ENCODE data around the gene CDC42EP3. TPM values are rescaled to one million over a fixed set of nuclear protein-coding genes. Genes with fewer than 3 reads are reported as not detected.

Gene CDC42EP3
- total and polyA plus RNA-seq, 2 donors (not counting 1 experiment from before 2014, with no cell fraction given) = 28.0 to 29.9 TPM

DNA sequence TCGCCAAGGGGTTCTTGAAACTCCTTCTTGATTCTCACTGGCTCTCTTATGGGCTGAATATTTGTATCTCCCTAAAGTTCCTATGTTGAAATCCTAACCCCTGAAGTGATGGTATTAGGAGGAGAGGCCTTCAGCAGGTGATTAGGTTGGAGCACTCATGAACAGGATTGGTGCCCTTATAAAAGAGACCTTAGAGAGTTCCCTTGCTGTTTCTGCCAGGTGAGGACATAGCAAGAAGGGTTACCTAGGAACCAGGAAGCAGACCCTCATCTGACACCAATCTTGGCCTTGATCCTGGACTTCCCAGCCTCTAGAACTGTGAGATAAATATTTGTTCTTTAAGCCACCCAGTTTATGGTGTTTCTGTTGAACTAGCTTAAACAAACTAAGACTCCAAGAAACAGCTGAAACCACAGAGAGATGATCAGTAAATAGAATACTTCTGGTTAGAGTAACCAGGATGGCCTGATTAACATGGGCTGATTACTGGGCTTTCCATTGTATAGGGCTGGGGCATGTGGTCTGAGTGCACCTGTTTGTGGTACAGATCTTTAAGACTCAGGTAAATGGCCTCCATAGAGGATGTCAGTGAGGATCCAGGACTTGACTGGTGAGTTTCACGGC lies 7.7 kb upstream of the CDC42EP3 start:
- Histone ChIP-seq H3K4me3 (ENCODE audit: control extremely low read depth in 1 of 5, extremely low read depth in 1 of 5, insufficient read depth in 1 of 5, low read depth in 2 of 5, low read length in 4 of 5) (no peak overlapping the region), H3K79me2 (ENCODE audit: control insufficient read depth, insufficient read depth, low read length) (no peaks in the 10 kb centered on the region), H3K9me3 (ENCODE audit: control extremely low read depth in 1 of 3, control insufficient read depth in 2 of 3, insufficient read depth in 1 of 3, low read length in 2 of 3) (no peaks in the 10 kb centered on the region), H3K27me3 (replicated peaks in 1 of 4; ENCODE audit: control extremely low read depth in 1 of 4, control insufficient read depth in 3 of 4, insufficient read depth in 4 of 4, low read length in 3 of 4) (no peaks in the 10 kb centered on the region), H3K27ac (ENCODE audit: low read length in 2 of 2) (no peak overlapping the region), H3K4me2 (replicated peaks; ENCODE audit: low read depth, low read length, poor library complexity, severe bottlenecking) (no peak overlapping the region), H3K9ac (ENCODE audit: low read length) (no peak overlapping the region), H4K20me1 (ENCODE audit: control insufficient read depth, insufficient read depth, low read length, poor library complexity, severe bottlenecking) (no peaks in the 10 kb centered on the region), H2AFZ (ENCODE audit: insufficient read depth, low read depth, low read length, poor library complexity, severe bottlenecking) (no peak overlapping the region), H3K4me1 (ENCODE audit: control insufficient read depth in 2 of 2, insufficient read depth in 2 of 2, low read length in 2 of 2) (peaks cover 9 to 11% of the 10 kb centered on the region in 2 donors), H3K36me3 (replicated peaks in 1 of 2; ENCODE audit: control extremely low read depth in 1 of 2, control insufficient read depth in 1 of 2, extremely low read depth in 1 of 2, insufficient read depth in 2 of 2, low read length in 1 of 2) (no peaks in the 10 kb centered on the region)
- ChIA-PET POLR2A (no interaction called here), CTCF (no interaction called here)
- H3K27me3 Mint-ChIP-seq = no peaks in the 10 kb centered on the region
- DNase-seq (no peak), ATAC-seq (ENCODE audit: low read depth) (no peak)
- H3K9me3 Mint-ChIP-seq (ENCODE audit: insufficient read depth) = no peaks in the 10 kb centered on the region
- no peak overlapping the region for H3K27ac Mint-ChIP-seq
- TF ChIP-seq, protein P1, sequence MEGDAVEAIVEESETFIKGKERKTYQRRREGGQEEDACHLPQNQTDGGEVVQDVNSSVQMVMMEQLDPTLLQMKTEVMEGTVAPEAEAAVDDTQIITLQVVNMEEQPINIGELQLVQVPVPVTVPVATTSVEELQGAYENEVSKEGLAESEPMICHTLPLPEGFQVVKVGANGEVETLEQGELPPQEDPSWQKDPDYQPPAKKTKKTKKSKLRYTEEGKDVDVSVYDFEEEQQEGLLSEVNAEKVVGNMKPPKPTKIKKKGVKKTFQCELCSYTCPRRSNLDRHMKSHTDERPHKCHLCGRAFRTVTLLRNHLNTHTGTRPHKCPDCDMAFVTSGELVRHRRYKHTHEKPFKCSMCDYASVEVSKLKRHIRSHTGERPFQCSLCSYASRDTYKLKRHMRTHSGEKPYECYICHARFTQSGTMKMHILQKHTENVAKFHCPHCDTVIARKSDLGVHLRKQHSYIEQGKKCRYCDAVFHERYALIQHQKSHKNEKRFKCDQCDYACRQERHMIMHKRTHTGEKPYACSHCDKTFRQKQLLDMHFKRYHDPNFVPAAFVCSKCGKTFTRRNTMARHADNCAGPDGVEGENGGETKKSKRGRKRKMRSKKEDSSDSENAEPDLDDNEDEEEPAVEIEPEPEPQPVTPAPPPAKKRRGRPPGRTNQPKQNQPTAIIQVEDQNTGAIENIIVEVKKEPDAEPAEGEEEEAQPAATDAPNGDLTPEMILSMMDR (IDR thresholded peaks at IDR 0.05) = no peak
- TF ChIP-seq EZH2 (IDR thresholded peaks at IDR 0.05; ENCODE audit: borderline replicate concordance, insufficient read depth, low read depth, low read length, poor library complexity, severe bottlenecking) = no peak
- intact Hi-C loops (cut with micrococcal nuclease) = no loop called here
- no peak overlapping the region for H3K4me3 Mint-ChIP-seq
- WGBS (ENCODE audit: insufficient coverage) = no CpG with 5 or more reads among the region's 2 CpGs
- peaks cover 18% of the 10 kb centered on the region for H3K4me1 Mint-ChIP-seq

DNA sequence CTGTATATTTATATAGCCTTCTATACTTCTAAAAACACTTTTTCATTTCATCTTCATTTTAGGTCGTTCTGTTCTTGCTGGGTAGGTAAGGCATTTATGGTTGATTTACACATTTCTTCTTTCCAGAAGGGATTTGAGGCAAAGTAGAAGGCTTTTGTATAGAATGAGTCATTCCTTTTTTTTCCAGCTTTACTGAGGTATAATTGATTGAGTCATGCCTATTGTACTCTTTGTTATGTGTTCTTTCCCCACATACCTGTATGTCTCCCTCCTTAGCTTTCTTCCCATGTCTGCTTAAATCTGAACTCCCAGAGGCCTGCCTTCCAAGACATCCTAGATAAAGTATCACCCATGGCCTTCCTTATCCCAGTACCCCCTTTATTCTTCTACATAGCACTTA lies 4.8 kb upstream of the CDC42EP3 start:
- H3K4me2 ChIP-seq (replicated peaks; ENCODE audit: low read depth, low read length, poor library complexity, severe bottlenecking) = no peak overlapping the region
- POLR2A ChIA-PET = no interaction called here
- TF ChIP-seq, protein P1 (IDR thresholded peaks at IDR 0.05) = no peak

More for the DNA sequence above, 4.8 kb upstream of the CDC42EP3 start:
- no peak for ATAC-seq (ENCODE audit: low read depth)
- Histone ChIP-seq H4K20me1 (ENCODE audit: control insufficient read depth, insufficient read depth, low read length, poor library complexity, severe bottlenecking) (no peaks in the 10 kb centered on the region), H3K4me3 (ENCODE audit: control extremely low read depth in 1 of 5, extremely low read depth in 1 of 5, insufficient read depth in 1 of 5, low read depth in 2 of 5, low read length in 4 of 5) (no peak overlapping the region), H2AFZ (ENCODE audit: insufficient read depth, low read depth, low read length, poor library complexity, severe bottlenecking) (no peak overlapping the region), H3K27me3 (replicated peaks in 1 of 4; ENCODE audit: control extremely low read depth in 1 of 4, control insufficient read depth in 3 of 4, insufficient read depth in 4 of 4, low read length in 3 of 4) (no peaks in the 10 kb centered on the region), H3K27ac (ENCODE audit: low read length in 2 of 2) (no peak overlapping the region), H3K79me2 (ENCODE audit: control insufficient read depth, insufficient read depth, low read length) (peaks cover under 1% of the 10 kb centered on the region), H3K4me1 (ENCODE audit: control insufficient read depth in 2 of 2, insufficient read depth in 2 of 2, low read length in 2 of 2) (peaks cover 3 to 13% of the 10 kb centered on the region in 2 donors), H3K9ac (ENCODE audit: low read length) (no peak overlapping the region), H3K9me3 (ENCODE audit: control extremely low read depth in 1 of 3, control insufficient read depth in 2 of 3, insufficient read depth in 1 of 3, low read length in 2 of 3) (no peaks in the 10 kb centered on the region), H3K36me3 (replicated peaks in 1 of 2; ENCODE audit: control extremely low read depth in 1 of 2, control insufficient read depth in 1 of 2, extremely low read depth in 1 of 2, insufficient read depth in 2 of 2, low read length in 1 of 2) (no peaks in the 10 kb centered on the region)
- no peak overlapping the region for H3K27ac Mint-ChIP-seq
- no peaks in the 10 kb centered on the region for H3K27me3 Mint-ChIP-seq
- DNase-seq = no peak
- H3K4me1 Mint-ChIP-seq = peaks cover 20% of the 10 kb centered on the region
- no peak overlapping the region for H3K4me3 Mint-ChIP-seq
- CTCF ChIA-PET = interaction anchor here (3.3 kb wide), 1 partner anchor 261 kb away, joined by 12 read pairs; no protein-coding TSS in a partner anchor
- H3K9me3 Mint-ChIP-seq (ENCODE audit: insufficient read depth) = no peaks in the 10 kb centered on the region
- no CpG with 5 or more reads among the region's 1 CpG for WGBS (ENCODE audit: insufficient coverage)
- intact Hi-C loops (cut with micrococcal nuclease) = no loop called here
